Sigmoid colon (tissue), 7 donors: Measurements from ENCODE around the gene MMP24. TPM values are rescaled to one million over a fixed set of nuclear protein-coding genes. Genes with fewer than 3 reads are reported as not detected.

Experiments
- DNase-seq: peaks from one replicate; pipeline ENCODE4 v3.0.0-alpha.2; 2019
- H3K27ac ChIP-seq, 4 donors: fragments of 200-600 bp; sonication (generic); one replicate each; pipeline ENCODE4 v1.5.1; 2016 to 2019; ENCODE audit warnings: mild to moderate bottlenecking in 1 of 4
- H3K27me3 ChIP-seq, 3 donors: fragments of 200-600 bp; sonication (generic); one replicate each; pipeline ENCODE4 v1.5.1; 2019; ENCODE audit warnings: mild to moderate bottlenecking in 1 of 3
- H3K36me3 ChIP-seq, 4 donors: fragments of 200-600 bp; sonication (generic); one replicate each; pipeline ENCODE4 v1.5.1; 2016 to 2019
- H3K4me1 ChIP-seq, 4 donors: fragments of 200-600 bp; sonication (generic); one replicate each; pipeline ENCODE4 v1.5.1; 2017 to 2019
- H3K4me3 ChIP-seq, 4 donors: fragments of 200-600 bp; sonication (generic); one replicate each; pipeline ENCODE4 v1.5.1; 2017 to 2019; ENCODE audit warnings: mild to moderate bottlenecking in 2 of 4, moderate library complexity in 1 of 4
- H3K9me3 ChIP-seq, 4 donors: fragments of 200-600 bp in 3 of 4; sonication (generic) in 3 of 4; one replicate each; pipeline versions ENCODE4 v1.5.1 to v1.6.1; 2013 to 2019
- CTCF ChIP-seq, 4 experiments: fragments of 450-650 bp in 3 of 4; fragments of 200-600 bp in 1 of 4; IDR thresholded peaks; one replicate each; pipeline ENCODE4 v1.5.1; 2016 to 2019; ENCODE audit warnings: antibody characterized with exemption in 4 of 4, mild to moderate bottlenecking in 3 of 4, moderate library complexity in 2 of 4
- EP300 ChIP-seq, 4 donors: sonication (generic); formaldehyde crosslinking; IDR thresholded peaks; one replicate each; pipeline ENCODE4 v1.6.1; 2017; ENCODE audit warnings: antibody characterized with exemption in 4 of 4
- POLR2A ChIP-seq, 2 donors: fragments of 450-650 bp; IDR thresholded peaks; one replicate each; pipeline ENCODE4 v1.6.1; 2016; ENCODE audit warnings: antibody characterized with exemption in 2 of 2, mild to moderate bottlenecking in 2 of 2, moderate library complexity in 2 of 2
- POLR2AphosphoS5 ChIP-seq, 4 donors: sonication (generic); formaldehyde crosslinking; IDR thresholded peaks; one replicate each; pipeline ENCODE4 v1.6.1; 2017; ENCODE audit warnings: antibody characterized with exemption in 4 of 4
- WGBS, 2 donors: extraction: QIAGEN DNeasy Blood & Tissue Kit; methylation state at CpG; one replicate each; pipeline ENCODE4 v1.1.7; 2013; 5-methylcytosine and 5-hydroxymethylcytosine counted together
- intact Hi-C: fragments of 100-400 bp; cut with DNase I; formaldehyde crosslinking; loops from one replicate; pipeline ENCODE4 v1.15.1; 2023
- polyA plus RNA-seq, 3 donors: library from polyadenylated mRNA; stranded (reverse); fragments of 200-250 nt; gene quantifications; one replicate each; pipeline ENCODE4 v1.2.3, GENCODE V29; 2013
- total RNA-seq, 4 donors: library from RNA; depleted of rRNA; stranded (reverse); fragments of >200 nt; gene quantifications; one replicate each; pipeline ENCODE4 v1.1.0, GENCODE V29; 2016
- donor health status: healthy with polysubstance abuse.
- donor health status: Bipolar disorder and iron deficiency.
- donor health status: healthy.

Gene MMP24
- total and polyA plus RNA-seq, 7 donors: under 0.01 to 1.4 (median 0.46) TPM

GRCh38 chr20:35207950-35208611 lies 18.4 kb upstream of the MMP24 start:
- TF ChIP-seq EP300 (IDR thresholded peaks at IDR 0.05): no peak
- peak in 2 of 4 donors; percentile 28 to 41 for TF ChIP-seq POLR2AphosphoS5 (IDR thresholded peaks at IDR 0.05)
- TF ChIP-seq CTCF (IDR thresholded peaks at IDR 0.05): peak; percentile 80 to 87 (median 82)
- TF ChIP-seq POLR2A (IDR thresholded peaks at IDR 0.05): no peak
- intact Hi-C loops: loop anchor here (1.0 to 5.0 kb wide), 3 partner anchors 61 to 116 kb away; partner anchors contain the start of genes EDEM2 and TRPC4AP
- peak overlapping the region in 2 of 4 donors; percentile 3 to 32 for H3K4me3 ChIP-seq
- no peaks in the 10 kb centered on the region for H3K9me3 ChIP-seq
- DNase-seq: peak; percentile 89
- H3K27me3 ChIP-seq: no peaks in the 10 kb centered on the region
- WGBS, 2 donors: 12 to 34% methylated on average over 8 of the region's 8 CpGs
- peak overlapping the region; percentile 72 to 85 (median 76) for H3K27ac ChIP-seq
- H3K4me1 ChIP-seq: peaks cover 0 to 12% (median 7%) of the 10 kb centered on the region in 4 donors
- peaks cover 0 to 8% (median 0%) of the 10 kb centered on the region in 4 donors for H3K36me3 ChIP-seq

- TF ChIP-seq EP300 (IDR thresholded peaks at IDR 0.05): no peak
- TF ChIP-seq POLR2A (IDR thresholded peaks at IDR 0.05): no peak
- no peak for TF ChIP-seq POLR2AphosphoS5 (IDR thresholded peaks at IDR 0.05)
- TF ChIP-seq CTCF (IDR thresholded peaks at IDR 0.05): no peak
- Histone ChIP-seq H3K27ac (no peak overlapping the region), H3K4me1 (no peaks in the 10 kb centered on the region), H3K27me3 (no peaks in the 10 kb centered on the region), H3K36me3 (peaks cover 0 to 27% (median 2%) of the 10 kb centered on the region in 4 donors), H3K9me3 (no peaks in the 10 kb centered on the region), H3K4me3 (no peak overlapping the region)
- WGBS, 2 donors: 77 to 85% methylated on average over 12 of the region's 12 CpGs
- no peak for DNase-seq
- intact Hi-C loops: no loop called here
Observed at GRCh38 chr20:35215066-35215956, 11.2 kb upstream of the MMP24 start.

GRCh38 chr20:35216541-35216940 lies 9.9 kb upstream of the MMP24 start:
- H3K9me3 ChIP-seq: no peaks in the 10 kb centered on the region
- WGBS, 2 donors: 93 to 94% methylated on average over 5 of the region's 5 CpGs
- intact Hi-C loops: no loop called here

GRCh38 chr20:35223941-35224340 lies 2.5 kb upstream of the MMP24 start:
- 91 to 95% methylated on average over 5 of the region's 5 CpGs for WGBS, 2 donors
- Histone ChIP-seq H3K4me1 (peaks cover 0 to 13% (median 10%) of the 10 kb centered on the region in 4 donors), H3K27ac (no peak overlapping the region), H3K4me3 (no peak overlapping the region), H3K36me3 (no peaks in the 10 kb centered on the region), H3K27me3 (no peaks in the 10 kb centered on the region), H3K9me3 (no peaks in the 10 kb centered on the region)
- intact Hi-C loops: no loop called here
- TF ChIP-seq CTCF (IDR thresholded peaks at IDR 0.05): no peak
- TF ChIP-seq POLR2AphosphoS5 (IDR thresholded peaks at IDR 0.05): no peak
- TF ChIP-seq EP300 (IDR thresholded peaks at IDR 0.05): no peak
- no peak for TF ChIP-seq POLR2A (IDR thresholded peaks at IDR 0.05)
- no peak for DNase-seq

More at GRCh38 chr20:35216541-35216940, 9.9 kb upstream of the MMP24 start:
- no peaks in the 10 kb centered on the region for H3K27me3 ChIP-seq
- DNase-seq: no peak
- no peaks in the 10 kb centered on the region for H3K4me1 ChIP-seq
- H3K4me3 ChIP-seq: no peak overlapping the region
- H3K27ac ChIP-seq: no peak overlapping the region
- TF ChIP-seq CTCF (IDR thresholded peaks at IDR 0.05): no peak
- no peak for TF ChIP-seq EP300 (IDR thresholded peaks at IDR 0.05)
- TF ChIP-seq POLR2A (IDR thresholded peaks at IDR 0.05): no peak
- TF ChIP-seq POLR2AphosphoS5 (IDR thresholded peaks at IDR 0.05): no peak
- peaks cover 0 to 27% (median 2%) of the 10 kb centered on the region in 4 donors for H3K36me3 ChIP-seq
